Activated naive CD8-positive, alpha-beta T cell treated with anti-CD3 and anti-CD28 coated beads for 36 hours (primary cell): ENCODE measurements around the gene TAX1BP3. TPM values are rescaled to one million over a fixed set of nuclear protein-coding genes. Genes with fewer than 3 reads are reported as not detected.

Experiments used
- DNase-seq: peaks from one replicate; pipeline ENCODE4 v3.0.0; 2021
- H3K27ac Mint-ChIP-seq: one replicate; pipeline ENCODE4 v1.8.0; 2022; ENCODE audit warnings: mild to moderate bottlenecking, moderate library complexity, mixed read lengths
- H3K27me3 Mint-ChIP-seq: one replicate; pipeline ENCODE4 v1.8.0; 2022; ENCODE audit warnings: mild to moderate bottlenecking, mixed read lengths
- H3K36me3 Mint-ChIP-seq: one replicate; pipeline ENCODE4 v1.8.0; 2021; ENCODE audit warnings: mild to moderate bottlenecking, mixed read lengths
- H3K4me1 Mint-ChIP-seq: one replicate; pipeline ENCODE4 v1.8.0; 2021; ENCODE audit warnings: mixed read lengths
- H3K4me3 Mint-ChIP-seq: one replicate; pipeline ENCODE4 v1.8.0; 2022; ENCODE audit warnings: mild to moderate bottlenecking, moderate library complexity, mixed read lengths
- H3K9me3 Mint-ChIP-seq: one replicate; pipeline ENCODE4 v1.8.0; 2022; ENCODE audit warnings: mixed read lengths
- total RNA-seq, 2 experiments: library from RNA; stranded (reverse); gene quantifications; one replicate each; pipeline ENCODE4 v1.2.3, GENCODE V29; 2021

TAX1BP3 gene
- total RNA-seq, 2 experiments from 2014 or later, result 12.3 to 13.6 TPM

GRCh38 chr17:3678095-3678820, 9.9 kb upstream of the TAX1BP3 start:
- Mint-ChIP-seq H3K27me3 (no peaks in the 10 kb centered on the region), H3K27ac (no peak overlapping the region), H3K4me3 (no peak overlapping the region), H3K4me1 (peaks cover 5% of the 10 kb centered on the region), H3K9me3 (no peaks in the 10 kb centered on the region), H3K36me3 (no peaks in the 10 kb centered on the region)
- DNase-seq, result no peak

- Mint-ChIP-seq H3K36me3 (no peaks in the 10 kb centered on the region), H3K9me3 (no peaks in the 10 kb centered on the region), H3K27me3 (no peaks in the 10 kb centered on the region), H3K4me1 (no peaks in the 10 kb centered on the region), H3K4me3 (no peak overlapping the region), H3K27ac (peak overlapping the region; percentile 12)
- DNase-seq, result no peak
Measured at GRCh38 chr17:3675886-3676285, 7.5 kb upstream of the TAX1BP3 start.

- DNase-seq, result no peak
- H3K4me1 Mint-ChIP-seq, result peaks cover 13% of the 10 kb centered on the region
- no peaks in the 10 kb centered on the region for H3K27me3 Mint-ChIP-seq
- H3K27ac Mint-ChIP-seq, result no peak overlapping the region
- no peaks in the 10 kb centered on the region for H3K9me3 Mint-ChIP-seq
- no peak overlapping the region for H3K4me3 Mint-ChIP-seq
- H3K36me3 Mint-ChIP-seq, result peaks cover 16% of the 10 kb centered on the region
Measured at GRCh38 chr17:3672571-3672970, 4.2 kb upstream of the TAX1BP3 start.

GRCh38 chr17:3669548-3669947, 1.2 kb upstream of the TAX1BP3 start:
- Mint-ChIP-seq H3K27me3 (no peaks in the 10 kb centered on the region), H3K36me3 (peaks cover 16% of the 10 kb centered on the region), H3K4me1 (peaks cover 17% of the 10 kb centered on the region), H3K4me3 (peak overlapping the region; percentile 95), H3K9me3 (no peaks in the 10 kb centered on the region), H3K27ac (peak overlapping the region; percentile 92)
- no peak for DNase-seq

GRCh38 chr17:3669085-3669347, 638 bp upstream of the TAX1BP3 start:
- Mint-ChIP-seq H3K9me3 (no peaks in the 10 kb centered on the region), H3K4me1 (peaks cover 17% of the 10 kb centered on the region), H3K36me3 (peaks cover 16% of the 10 kb centered on the region), H3K27me3 (no peaks in the 10 kb centered on the region), H3K27ac (peak overlapping the region; percentile 92), H3K4me3 (peak overlapping the region; percentile 95)
- no peak for DNase-seq

GRCh38 chr17:3667366-3668278, 756 bp downstream of the TAX1BP3 start:
- Mint-ChIP-seq H3K27ac (no peak overlapping the region), H3K27me3 (no peaks in the 10 kb centered on the region), H3K9me3 (no peaks in the 10 kb centered on the region), H3K36me3 (peaks cover 16% of the 10 kb centered on the region), H3K4me3 (peak overlapping the region; percentile 95), H3K4me1 (peaks cover 17% of the 10 kb centered on the region)
- DNase-seq, result peak; percentile 13

- no peaks in the 10 kb centered on the region for H3K27me3 Mint-ChIP-seq
- peaks cover 17% of the 10 kb centered on the region for H3K4me1 Mint-ChIP-seq
- no peak for DNase-seq
- H3K27ac Mint-ChIP-seq, result no peak overlapping the region
- H3K36me3 Mint-ChIP-seq, result peaks cover 16% of the 10 kb centered on the region
- no peak overlapping the region for H3K4me3 Mint-ChIP-seq
- H3K9me3 Mint-ChIP-seq, result no peaks in the 10 kb centered on the region
Measured at GRCh38 chr17:3666516-3666915, 1.9 kb downstream of the TAX1BP3 start.

GRCh38 chr17:3665834-3666233, 2.5 kb downstream of the TAX1BP3 start:
- DNase-seq, result no peak
- Mint-ChIP-seq H3K4me3 (no peak overlapping the region), H3K9me3 (no peaks in the 10 kb centered on the region), H3K4me1 (peaks cover 17% of the 10 kb centered on the region), H3K36me3 (peaks cover 16% of the 10 kb centered on the region), H3K27ac (no peak overlapping the region), H3K27me3 (no peaks in the 10 kb centered on the region)

GRCh38 chr17:3663102-3664011, 5.0 kb downstream of the TAX1BP3 start:
- peaks cover 5% of the 10 kb centered on the region for H3K4me1 Mint-ChIP-seq
- DNase-seq, result no peak
- H3K27me3 Mint-ChIP-seq, result no peaks in the 10 kb centered on the region
- no peak overlapping the region for H3K4me3 Mint-ChIP-seq
- no peaks in the 10 kb centered on the region for H3K36me3 Mint-ChIP-seq
- no peak overlapping the region for H3K27ac Mint-ChIP-seq
- no peaks in the 10 kb centered on the region for H3K9me3 Mint-ChIP-seq

GRCh38 chr17:3660311-3660891, 8.0 kb downstream of the TAX1BP3 start:
- no peak for DNase-seq
- no peak overlapping the region for H3K4me3 Mint-ChIP-seq
- H3K4me1 Mint-ChIP-seq, result no peaks in the 10 kb centered on the region
- no peaks in the 10 kb centered on the region for H3K36me3 Mint-ChIP-seq
- no peaks in the 10 kb centered on the region for H3K27me3 Mint-ChIP-seq
- no peaks in the 10 kb centered on the region for H3K9me3 Mint-ChIP-seq
- no peak overlapping the region for H3K27ac Mint-ChIP-seq

GRCh38 chr17:3659541-3660111, 8.8 kb downstream of the TAX1BP3 start:
- no peak for DNase-seq
- Mint-ChIP-seq H3K36me3 (no peaks in the 10 kb centered on the region), H3K27ac (no peak overlapping the region), H3K4me1 (no peaks in the 10 kb centered on the region), H3K9me3 (no peaks in the 10 kb centered on the region), H3K4me3 (no peak overlapping the region), H3K27me3 (no peaks in the 10 kb centered on the region)

GRCh38 chr17:3658784-3659449, 9.5 kb downstream of the TAX1BP3 start:
- Mint-ChIP-seq H3K9me3 (no peaks in the 10 kb centered on the region), H3K27ac (no peak overlapping the region), H3K4me3 (no peak overlapping the region), H3K36me3 (no peaks in the 10 kb centered on the region), H3K27me3 (no peaks in the 10 kb centered on the region), H3K4me1 (no peaks in the 10 kb centered on the region)
- DNase-seq, result no peak

- H3K4me1 Mint-ChIP-seq, result no peaks in the 10 kb centered on the region
- H3K9me3 Mint-ChIP-seq, result no peaks in the 10 kb centered on the region
- no peaks in the 10 kb centered on the region for H3K27me3 Mint-ChIP-seq
- H3K36me3 Mint-ChIP-seq, result no peaks in the 10 kb centered on the region
- no peak overlapping the region for H3K4me3 Mint-ChIP-seq
- no peak overlapping the region for H3K27ac Mint-ChIP-seq
- DNase-seq, result no peak
Measured at GRCh38 chr17:3657874-3658783, 10.2 kb downstream of the TAX1BP3 start.
